RWPE2 (cell line): Measurements from ENCODE around the gene AQP1.

Source experiments
- ATAC-seq: fragments of 200-7000 bp; cut with Tn5 transposase; 3 replicates; pipeline ENCODE4 v1.9.1; 2021; ENCODE audit warnings: low read depth
- DNase-seq: peaks from one replicate; pipeline ENCODE4 v3.0.0-alpha.2; 2020; ENCODE audit warnings: low spot score
- H3K27ac ChIP-seq: fragments of 450-650 bp; 2 replicates; pipeline ENCODE4 v1.5.1; 2017; ENCODE audit warnings: mild to moderate bottlenecking; ENCODE audit not compliant: poor library complexity, severe bottlenecking
- H3K27me3 ChIP-seq: fragments of 250-450 bp; sonication (Bioruptor Pico); 2 replicates; pipeline ENCODE4 v1.5.1; 2021; ENCODE audit warnings: mild to moderate bottlenecking, moderate library complexity; ENCODE audit not compliant: insufficient read depth, poor library complexity, severe bottlenecking
- H3K36me3 ChIP-seq: fragments of 250-450 bp; sonication (Bioruptor Pico); 2 replicates; pipeline ENCODE4 v1.5.1; 2020; ENCODE audit warnings: low read depth, mild to moderate bottlenecking, moderate library complexity
- H3K4me1 ChIP-seq: fragments of 250-450 bp; sonication (Bioruptor Pico); 2 replicates; pipeline ENCODE4 v1.5.1; 2021; ENCODE audit warnings: mild to moderate bottlenecking, moderate library complexity; ENCODE audit not compliant: insufficient read depth, poor library complexity, severe bottlenecking
- H3K4me3 ChIP-seq: fragments of 250-450 bp; sonication (Bioruptor Pico); 2 replicates; pipeline ENCODE4 v1.5.1; 2021; ENCODE audit warnings: mild to moderate bottlenecking, moderate library complexity; ENCODE audit not compliant: severe bottlenecking
- H3K9me3 ChIP-seq: fragments of 250-450 bp; sonication (Bioruptor Pico); 2 replicates; pipeline ENCODE4 v1.5.1; 2021; ENCODE audit warnings: mild to moderate bottlenecking, moderate library complexity; ENCODE audit not compliant: severe bottlenecking
- TF ChIP-seq, protein P1 (sequence below): fragments of 450-650 bp; IDR thresholded peaks from one replicate; pipeline ENCODE4 v1.5.1; 2017; ENCODE audit warnings: mild to moderate bottlenecking, moderate library complexity; ENCODE audit not compliant: poor library complexity, severe bottlenecking

AQP1 gene

DNA sequence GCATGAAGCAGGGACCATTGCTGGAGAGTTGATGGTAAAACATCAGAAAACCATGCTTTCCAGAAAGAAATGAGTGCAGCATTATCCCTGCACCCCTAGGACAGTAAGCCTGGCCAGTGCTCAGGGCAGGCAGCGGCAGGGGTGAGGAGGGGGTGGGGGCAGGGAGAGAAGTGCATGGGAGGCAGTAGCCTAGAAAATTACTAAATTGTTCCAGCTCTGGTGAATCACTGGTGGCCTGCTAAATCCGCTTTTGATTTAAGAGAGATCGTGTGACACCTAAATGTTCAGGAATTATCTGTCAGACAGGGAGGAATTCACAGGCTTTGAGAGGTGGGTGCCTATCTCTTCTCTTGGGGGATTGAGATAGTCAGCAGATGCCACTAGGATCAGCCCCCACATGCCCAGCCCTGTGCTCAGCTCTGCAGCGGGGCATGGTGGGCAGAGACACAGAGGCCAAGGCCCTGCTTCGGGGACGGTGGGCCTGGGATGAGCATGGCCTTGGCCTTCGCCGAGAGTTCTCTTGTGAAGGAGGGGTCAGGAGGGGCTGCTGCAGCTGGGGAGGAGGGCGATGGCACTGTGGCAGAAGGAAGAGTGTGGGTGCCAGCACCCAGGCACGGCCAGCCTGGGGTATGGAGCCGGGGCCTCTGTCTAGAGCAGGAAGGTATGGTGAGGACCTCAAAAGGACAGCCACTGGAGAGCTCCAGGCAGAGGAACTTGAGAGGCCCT is 5.0 kb upstream of the AQP1 start:
- Histone ChIP-seq H3K27ac (no peak overlapping the region), H3K4me3 (no peak overlapping the region), H3K4me1 (peaks cover 4% of the 10 kb centered on the region), H3K9me3 (no peaks in the 10 kb centered on the region), H3K36me3 (no peaks in the 10 kb centered on the region), H3K27me3 (no peaks in the 10 kb centered on the region)
- ATAC-seq (no peak), DNase-seq (no peak)
- TF ChIP-seq, protein P1, sequence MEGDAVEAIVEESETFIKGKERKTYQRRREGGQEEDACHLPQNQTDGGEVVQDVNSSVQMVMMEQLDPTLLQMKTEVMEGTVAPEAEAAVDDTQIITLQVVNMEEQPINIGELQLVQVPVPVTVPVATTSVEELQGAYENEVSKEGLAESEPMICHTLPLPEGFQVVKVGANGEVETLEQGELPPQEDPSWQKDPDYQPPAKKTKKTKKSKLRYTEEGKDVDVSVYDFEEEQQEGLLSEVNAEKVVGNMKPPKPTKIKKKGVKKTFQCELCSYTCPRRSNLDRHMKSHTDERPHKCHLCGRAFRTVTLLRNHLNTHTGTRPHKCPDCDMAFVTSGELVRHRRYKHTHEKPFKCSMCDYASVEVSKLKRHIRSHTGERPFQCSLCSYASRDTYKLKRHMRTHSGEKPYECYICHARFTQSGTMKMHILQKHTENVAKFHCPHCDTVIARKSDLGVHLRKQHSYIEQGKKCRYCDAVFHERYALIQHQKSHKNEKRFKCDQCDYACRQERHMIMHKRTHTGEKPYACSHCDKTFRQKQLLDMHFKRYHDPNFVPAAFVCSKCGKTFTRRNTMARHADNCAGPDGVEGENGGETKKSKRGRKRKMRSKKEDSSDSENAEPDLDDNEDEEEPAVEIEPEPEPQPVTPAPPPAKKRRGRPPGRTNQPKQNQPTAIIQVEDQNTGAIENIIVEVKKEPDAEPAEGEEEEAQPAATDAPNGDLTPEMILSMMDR, result no peak

DNA sequence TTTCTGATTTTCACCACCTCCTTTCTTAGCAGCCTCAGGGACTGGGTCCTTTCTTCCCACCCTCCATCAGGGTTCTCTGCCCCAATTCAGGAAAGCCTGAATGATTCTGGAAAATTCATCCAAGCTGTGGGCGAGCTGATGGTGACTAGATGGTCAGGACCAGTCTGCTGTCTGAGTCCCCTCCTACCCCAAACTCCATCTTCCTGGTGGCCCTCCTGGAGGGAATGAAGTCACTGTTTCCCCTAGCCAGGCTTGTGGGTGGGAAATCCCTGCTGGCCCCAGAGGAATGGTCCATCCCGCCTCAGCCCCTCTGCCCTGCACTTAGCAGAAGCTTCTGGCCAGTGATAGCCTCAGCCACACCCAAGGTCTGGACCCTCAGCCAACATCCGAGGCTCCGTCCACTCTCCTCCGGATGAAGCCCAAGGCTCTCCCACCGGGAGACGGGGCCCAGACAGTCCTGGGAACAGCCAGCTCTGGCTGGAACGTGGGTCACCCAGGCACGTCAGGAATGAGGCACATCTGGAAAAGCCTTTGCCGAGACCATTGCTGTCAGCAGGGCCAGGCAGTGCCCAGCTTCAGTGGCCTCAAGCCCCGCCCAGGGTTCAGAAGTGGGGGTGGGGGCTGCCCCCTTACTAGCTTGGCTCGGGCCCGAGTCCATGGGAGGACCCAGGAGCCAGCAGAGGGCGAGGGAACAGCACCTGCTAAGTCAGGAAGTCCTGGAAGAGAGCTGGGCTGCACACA is 4.0 kb upstream of the AQP1 start:
- DNase-seq, result no peak
- H3K27ac ChIP-seq, result no peak overlapping the region
- no peak overlapping the region for H3K4me3 ChIP-seq
- no peak for ATAC-seq
- no peaks in the 10 kb centered on the region for H3K27me3 ChIP-seq
- no peaks in the 10 kb centered on the region for H3K36me3 ChIP-seq
- TF ChIP-seq, protein P1, result no peak
- peaks cover 4% of the 10 kb centered on the region for H3K4me1 ChIP-seq
- H3K9me3 ChIP-seq, result no peaks in the 10 kb centered on the region

DNA sequence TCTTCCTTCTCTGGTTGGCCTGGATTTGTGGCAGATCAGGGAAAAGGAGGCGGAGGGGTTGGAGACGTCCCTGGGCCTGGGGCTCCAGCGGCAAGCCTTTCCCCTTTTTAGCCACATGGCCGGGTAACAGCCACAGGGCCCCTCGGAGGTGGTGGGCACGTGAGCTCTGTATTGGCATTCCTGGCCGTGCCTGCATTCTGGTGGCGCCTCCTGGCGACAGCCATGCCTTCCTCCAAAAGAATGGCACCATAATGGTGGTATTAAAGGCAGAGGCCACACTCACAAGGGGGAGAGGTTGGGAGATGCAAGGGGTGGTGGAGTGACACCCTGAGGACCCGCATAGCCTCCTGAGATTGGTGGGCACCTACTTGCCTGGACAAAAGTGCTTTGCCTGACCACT is 3.0 kb upstream of the AQP1 start:
- Histone ChIP-seq H3K27me3 (no peaks in the 10 kb centered on the region), H3K36me3 (no peaks in the 10 kb centered on the region), H3K9me3 (no peaks in the 10 kb centered on the region), H3K27ac (no peak overlapping the region), H3K4me3 (no peak overlapping the region), H3K4me1 (peaks cover 4% of the 10 kb centered on the region)
- DNase-seq (no peak), ATAC-seq (no peak)
- TF ChIP-seq, protein P1, result no peak

DNA sequence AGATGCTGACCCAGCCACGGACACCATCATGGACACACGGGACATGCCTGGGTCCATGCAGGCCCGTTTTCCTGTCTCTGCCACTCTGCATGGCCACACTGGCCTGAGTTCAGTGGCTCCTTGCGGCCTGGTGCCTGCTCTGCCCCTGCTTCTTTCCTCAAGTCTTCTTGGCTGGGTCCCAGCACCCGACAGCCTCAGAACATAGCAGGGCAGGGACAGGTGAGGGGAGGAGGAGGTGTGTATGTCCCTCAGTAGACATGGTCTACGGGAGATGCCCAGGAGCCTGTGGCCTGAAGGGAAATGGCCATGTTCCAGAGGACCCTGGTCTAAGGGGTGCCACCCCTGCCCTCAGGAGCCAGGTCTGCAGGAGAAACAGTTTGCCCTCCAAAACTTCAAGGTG is 2.2 kb upstream of the AQP1 start:
- ATAC-seq (no peak), DNase-seq (no peak)
- no peaks in the 10 kb centered on the region for H3K9me3 ChIP-seq
- no peak overlapping the region for H3K4me3 ChIP-seq
- H3K27ac ChIP-seq, result no peak overlapping the region
- no peaks in the 10 kb centered on the region for H3K36me3 ChIP-seq
- H3K27me3 ChIP-seq, result no peaks in the 10 kb centered on the region
- H3K4me1 ChIP-seq, result peaks cover 6% of the 10 kb centered on the region
- TF ChIP-seq, protein P1, result no peak
